HEK293T (cell line): ENCODE data around the gene BAMBI.

Source experiments
- CTCF ChIA-PET: fragments of 350-600 bp; formaldehyde crosslinking; extraction: SDS; loops from one replicate; lab custom pipeline; 2021; ENCODE audit warnings: antibody characterized with exemption, inconsistent platforms; lab: Yijun Ruan, JAX
- POLR2A ChIA-PET: fragments of 350-600 bp; formaldehyde crosslinking; extraction: SDS; loops from one replicate; lab custom pipeline; 2020; ENCODE audit warnings: antibody characterized with exemption, inconsistent platforms; lab: Yijun Ruan, JAX
- DNase-seq: peaks from one replicate; pipeline ENCODE4 v3.0.0; 2012; ENCODE audit warnings: mixed read lengths; ENCODE audit errors: extremely low spot score
- ARNT ChIP-seq: fragments of 450-650 bp; IDR thresholded peaks from 2 replicates; pipeline ENCODE4 v1.6.1; 2017; ENCODE audit warnings: mild to moderate bottlenecking
- BHLHE40 ChIP-seq: fragments of 450-650 bp; IDR thresholded peaks from 2 replicates; pipeline ENCODE4 v1.6.1; 2016; ENCODE audit warnings: mild to moderate bottlenecking, moderate library complexity, borderline replicate concordance
- CTBP1 ChIP-seq: fragments of 450-650 bp; IDR thresholded peaks from 2 replicates; pipeline ENCODE4 v1.6.1; 2016; ENCODE audit warnings: borderline replicate concordance
- ELF4 ChIP-seq: fragments of 450-650 bp; IDR thresholded peaks from 2 replicates; pipeline ENCODE4 v1.6.1; 2017; ENCODE audit warnings: antibody characterized with exemption
- FOXA1 ChIP-seq: fragments of 450-650 bp; IDR thresholded peaks from 2 replicates; pipeline ENCODE4 v1.6.1; 2016; ENCODE audit warnings: mild to moderate bottlenecking
- FOXK2 ChIP-seq: fragments of 450-650 bp; IDR thresholded peaks from 2 replicates; pipeline ENCODE4 v1.6.1; 2016; ENCODE audit warnings: mild to moderate bottlenecking
- FOXM1 ChIP-seq: fragments of 450-650 bp; IDR thresholded peaks from 2 replicates; pipeline ENCODE4 v1.6.1; 2017; ENCODE audit warnings: mild to moderate bottlenecking, borderline replicate concordance
- HDGF ChIP-seq: fragments of 450-650 bp; IDR thresholded peaks from 2 replicates; pipeline ENCODE4 v1.6.1; 2017; ENCODE audit warnings: antibody characterized with exemption, borderline replicate concordance
- L3MBTL2 ChIP-seq: fragments of 450-650 bp; conservative IDR thresholded peaks from 2 replicates; pipeline ENCODE4 v1.6.1; 2016; ENCODE audit warnings: mild to moderate bottlenecking
- LEF1 ChIP-seq: fragments of 450-650 bp; IDR thresholded peaks from 2 replicates; pipeline ENCODE4 v1.6.1; 2017; ENCODE audit warnings: mild to moderate bottlenecking, borderline replicate concordance
- NFRKB ChIP-seq: fragments of 450-650 bp; IDR thresholded peaks from 2 replicates; pipeline ENCODE4 v1.6.1; 2016; ENCODE audit warnings: mild to moderate bottlenecking, moderate library complexity
- SP1 ChIP-seq: fragments of 450-650 bp; IDR thresholded peaks from 2 replicates; pipeline ENCODE4 v1.6.1; 2017
- SUZ12 ChIP-seq: fragments of 450-650 bp; IDR thresholded peaks from 2 replicates; pipeline ENCODE4 v1.6.1; 2016; ENCODE audit warnings: mild to moderate bottlenecking
- TARDBP ChIP-seq: fragments of 450-650 bp; IDR thresholded peaks from 2 replicates; pipeline ENCODE4 v1.6.1; 2016
- ZNF384 ChIP-seq: fragments of 450-650 bp; IDR thresholded peaks from 2 replicates; pipeline ENCODE4 v1.6.1; 2016
- TF ChIP-seq, protein P1 (sequence below): fragments of 450-650 bp; IDR thresholded peaks from 2 replicates; pipeline ENCODE4 v1.6.1; 2016

Gene BAMBI

DNA sequence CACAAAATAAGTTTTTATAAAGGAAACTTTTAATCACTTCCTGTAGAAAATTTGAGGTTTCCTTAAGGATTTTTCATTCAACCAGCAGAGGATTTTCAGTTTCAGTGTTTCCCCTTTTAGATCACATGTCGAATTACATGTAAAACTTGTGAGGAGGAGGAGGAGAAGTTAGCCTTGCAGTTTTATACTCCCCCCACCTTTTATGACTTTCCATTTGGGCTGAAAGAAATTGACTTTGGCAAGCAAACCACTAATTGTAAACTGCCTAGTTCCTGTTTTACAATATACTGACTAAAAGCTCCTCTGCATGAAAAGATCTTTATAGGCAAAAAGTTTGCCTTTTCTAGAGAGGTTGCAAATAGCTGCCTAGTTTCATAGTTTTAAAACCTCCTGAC is 3.0 kb downstream of the BAMBI start:
- ChIA-PET CTCF (interaction anchor here (0.7 to 1.2 kb wide), 2 partner anchors 13 to 191 kb away, joined by 3 read pairs; no protein-coding TSS in a partner anchor), POLR2A (interaction anchor here (2.2 kb wide), 1 partner anchor 12 kb away, joined by 7 read pairs; no protein-coding TSS in a partner anchor)
- no peak for DNase-seq
- TF ChIP-seq ARNT, result no peak
- TF ChIP-seq FOXK2, result no peak
- no peak for TF ChIP-seq SUZ12
- TF ChIP-seq NFRKB, result no peak
- no peak for TF ChIP-seq LEF1
- TF ChIP-seq FOXA1, result no peak
- TF ChIP-seq L3MBTL2, result no peak
- TF ChIP-seq SP1, result no peak
- no peak for TF ChIP-seq ELF4
- TF ChIP-seq ZNF384, result no peak
- TF ChIP-seq FOXM1, result no peak
- no peak for TF ChIP-seq TARDBP
- TF ChIP-seq CTBP1, result no peak
- TF ChIP-seq, protein P1, sequence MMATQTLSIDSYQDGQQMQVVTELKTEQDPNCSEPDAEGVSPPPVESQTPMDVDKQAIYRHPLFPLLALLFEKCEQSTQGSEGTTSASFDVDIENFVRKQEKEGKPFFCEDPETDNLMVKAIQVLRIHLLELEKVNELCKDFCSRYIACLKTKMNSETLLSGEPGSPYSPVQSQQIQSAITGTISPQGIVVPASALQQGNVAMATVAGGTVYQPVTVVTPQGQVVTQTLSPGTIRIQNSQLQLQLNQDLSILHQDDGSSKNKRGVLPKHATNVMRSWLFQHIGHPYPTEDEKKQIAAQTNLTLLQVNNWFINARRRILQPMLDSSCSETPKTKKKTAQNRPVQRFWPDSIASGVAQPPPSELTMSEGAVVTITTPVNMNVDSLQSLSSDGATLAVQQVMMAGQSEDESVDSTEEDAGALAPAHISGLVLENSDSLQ, result no peak
- no peak for TF ChIP-seq HDGF
- TF ChIP-seq BHLHE40, result no peak

DNA sequence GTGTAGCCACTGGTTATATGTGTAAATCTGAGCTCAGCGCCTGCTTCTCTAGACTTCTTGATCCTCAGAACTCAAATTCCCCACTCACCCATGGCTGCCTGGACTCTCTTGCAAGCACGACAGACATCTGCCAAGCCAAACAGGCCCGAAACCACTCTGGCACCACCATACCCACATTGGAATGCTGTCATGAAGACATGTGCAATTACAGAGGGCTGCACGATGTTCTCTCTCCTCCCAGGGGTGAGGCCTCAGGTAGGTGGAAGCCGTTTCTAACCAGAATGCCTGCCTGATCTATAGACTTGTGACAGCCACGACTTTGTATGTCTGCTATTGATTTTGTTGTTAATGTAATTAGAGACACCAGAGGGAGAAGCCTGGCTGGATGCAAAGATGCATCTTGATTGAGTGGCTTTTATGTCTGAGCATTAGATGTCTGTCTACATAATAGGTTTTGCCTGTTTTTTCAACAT is 4.0 kb downstream of the BAMBI start:
- ChIA-PET POLR2A (interaction anchor here (1.3 kb wide), 1 partner anchor 41 kb away, joined by 3 read pairs; no protein-coding TSS in a partner anchor), CTCF (interaction anchor here (0.7 to 1.2 kb wide), 5 partner anchors 10 to 125 kb away, joined by 3 to 5 read pairs (median 4); no protein-coding TSS in a partner anchor)
- no peak for DNase-seq
- TF ChIP-seq HDGF, result no peak
- TF ChIP-seq, protein P1, result 0 out of 2 replicates have a peak, but pooled peaks have one; percentile 19

DNA sequence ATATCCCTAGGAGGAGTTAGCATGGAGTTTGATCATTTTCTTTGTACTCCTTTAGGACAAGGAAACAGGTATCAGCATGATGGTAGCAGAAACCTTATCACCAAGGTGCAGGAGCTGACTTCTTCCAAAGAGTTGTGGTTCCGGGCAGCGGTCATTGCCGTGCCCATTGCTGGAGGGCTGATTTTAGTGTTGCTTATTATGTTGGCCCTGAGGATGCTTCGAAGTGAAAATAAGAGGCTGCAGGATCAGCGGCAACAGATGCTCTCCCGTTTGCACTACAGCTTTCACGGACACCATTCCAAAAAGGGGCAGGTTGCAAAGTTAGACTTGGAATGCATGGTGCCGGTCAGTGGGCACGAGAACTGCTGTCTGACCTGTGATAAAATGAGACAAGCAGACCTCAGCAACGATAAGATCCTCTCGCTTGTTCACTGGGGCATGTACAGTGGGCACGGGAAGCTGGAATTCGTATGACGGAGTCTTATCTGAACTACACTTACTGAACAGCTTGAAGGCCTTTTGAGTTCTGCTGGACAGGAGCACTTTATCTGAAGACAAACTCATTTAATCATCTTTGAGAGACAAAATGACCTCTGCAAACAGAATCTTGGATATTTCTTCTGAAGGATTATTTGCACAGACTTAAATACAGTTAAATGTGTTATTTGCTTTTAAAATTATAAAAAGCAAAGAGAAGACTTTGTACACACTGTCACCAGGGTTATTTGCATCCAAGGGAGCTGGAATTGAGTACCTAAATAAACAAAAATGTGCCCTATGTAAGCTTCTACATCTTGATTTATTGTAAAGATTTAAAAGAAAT is 4.8 kb downstream of the BAMBI start:
- ChIA-PET POLR2A (interaction anchor here (1.3 kb wide), 1 partner anchor 40 kb away, joined by 3 read pairs; no protein-coding TSS in a partner anchor), CTCF (interaction anchor here (0.7 to 1.1 kb wide), 4 partner anchors 9 to 124 kb away, joined by 3 to 5 read pairs (median 4); no protein-coding TSS in a partner anchor)
- no peak for DNase-seq
- no peak for TF ChIP-seq FOXM1
- no peak for TF ChIP-seq SUZ12
- no peak for TF ChIP-seq NFRKB
- no peak for TF ChIP-seq FOXK2
- no peak for TF ChIP-seq FOXA1
- TF ChIP-seq ELF4, result no peak
- no peak for TF ChIP-seq ZNF384
- TF ChIP-seq BHLHE40, result no peak
- TF ChIP-seq CTBP1, result no peak

DNA sequence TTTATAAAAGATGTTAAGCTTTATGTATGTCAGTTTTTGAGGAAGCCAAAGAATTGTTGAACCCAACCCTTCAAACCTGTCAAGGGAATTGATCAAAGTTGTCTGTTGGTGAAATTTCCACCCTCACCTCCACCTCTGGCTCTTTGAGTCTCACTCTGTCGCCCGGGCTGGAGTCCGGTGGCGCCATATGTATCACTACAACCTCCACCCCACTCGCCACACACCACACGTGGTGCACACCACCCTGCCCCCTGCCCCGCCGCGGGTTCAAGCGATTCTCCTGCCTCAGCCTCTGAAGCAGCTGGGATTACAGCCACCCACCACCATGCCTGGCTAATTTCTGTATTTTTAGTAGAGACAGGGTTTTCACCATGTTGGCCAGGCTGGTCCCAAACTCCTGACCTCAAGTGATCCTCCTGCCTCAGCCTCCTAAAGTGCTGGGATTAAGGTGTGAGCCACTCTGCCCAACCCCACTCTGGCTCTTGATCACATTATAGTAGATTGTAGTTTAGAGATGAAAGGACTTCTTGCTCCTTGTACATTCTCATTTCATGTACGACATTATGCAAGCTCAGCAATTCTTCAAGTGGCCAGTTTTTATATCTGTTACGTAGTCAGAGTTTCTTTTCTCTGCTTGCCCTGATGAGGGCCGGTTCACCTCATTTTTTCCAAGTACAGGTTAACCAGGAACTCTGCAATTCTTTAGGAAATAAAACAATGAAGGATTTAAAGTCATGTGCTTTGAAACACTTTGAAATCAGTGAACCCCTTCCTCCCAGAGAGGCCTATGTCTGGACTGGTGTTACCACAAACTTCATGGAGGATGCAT is 7.0 kb downstream of the BAMBI start:
- CTCF ChIA-PET, result interaction anchor here (0.6 to 1.1 kb wide), 2 partner anchors 9 to 428 kb away, joined by 4 read pairs; no protein-coding TSS in a partner anchor
- no peak for DNase-seq
- POLR2A ChIA-PET, result interaction anchor here (2.2 kb wide), 1 partner anchor 15 kb away, joined by 10 read pairs; no protein-coding TSS in a partner anchor
- TF ChIP-seq BHLHE40 (no peak), ZNF384 (no peak), TARDBP (no peak), LEF1 (no peak), SP1 (no peak), L3MBTL2 (no peak), NFRKB (no peak), FOXM1 (no peak), FOXK2 (no peak), ARNT (no peak), FOXA1 (no peak), ELF4 (no peak), HDGF (no peak), SUZ12 (no peak), CTBP1 (no peak)
- TF ChIP-seq, protein P1, result no peak

DNA sequence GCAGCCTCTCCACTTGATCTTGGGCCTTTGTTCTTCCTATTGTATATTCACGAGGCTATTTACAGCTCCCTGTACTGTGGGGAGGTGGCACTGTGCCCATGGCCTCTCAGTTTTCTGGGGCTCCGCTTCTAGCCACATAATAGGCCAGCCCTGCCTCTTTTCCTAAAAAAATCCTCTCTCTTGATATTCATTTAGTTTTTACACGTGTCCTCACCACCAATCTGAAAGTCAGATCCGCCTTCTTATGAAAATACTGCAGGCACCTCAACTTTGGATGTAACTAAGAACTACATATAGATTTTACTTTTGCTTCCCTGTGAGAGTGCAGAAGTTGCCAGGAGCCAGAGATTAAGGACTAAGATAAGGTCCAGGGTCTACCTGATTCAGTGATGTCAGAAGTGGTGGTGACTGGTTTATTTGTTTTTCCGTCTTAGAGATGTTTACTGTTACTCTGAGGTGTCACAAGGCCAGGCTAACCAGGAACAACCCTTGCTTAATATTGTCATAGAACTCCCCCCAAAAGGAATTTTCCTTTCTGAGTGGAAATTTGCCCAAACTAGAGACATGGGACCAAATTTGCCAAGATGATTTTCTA is 7.8 kb downstream of the BAMBI start:
- ChIA-PET CTCF (interaction anchor here (0.6 to 1.1 kb wide), 2 partner anchors 7 to 427 kb away, joined by 3 to 4 read pairs; partner anchors contain the start of gene BAMBI), POLR2A (interaction anchor here (1.1 to 2.2 kb wide), 2 partner anchors 16 kb away, joined by 5 to 10 read pairs; no protein-coding TSS in a partner anchor)
- no peak for DNase-seq
- TF ChIP-seq ELF4 (no peak), FOXM1 (no peak), CTBP1 (no peak), SUZ12 (no peak), SP1 (no peak), ARNT (no peak), L3MBTL2 (no peak), HDGF (no peak), ZNF384 (no peak), NFRKB (no peak), FOXA1 (no peak), TARDBP (no peak), LEF1 (no peak), FOXK2 (no peak), BHLHE40 (no peak)
- TF ChIP-seq, protein P1, result no peak
